SK-N-SH (cell line): ENCODE data around the gene SNAPC5.

Experiments
- ELF1 ChIP-seq: IDR thresholded peaks from 2 replicates; pipeline ENCODE4 v1.4.0; 2012
- GABPA ChIP-seq: IDR thresholded peaks from 2 replicates; pipeline ENCODE4 v1.4.0; 2012; ENCODE audit warnings: low read depth, mild to moderate bottlenecking
- JUND ChIP-seq: IDR thresholded peaks from 2 replicates; pipeline ENCODE4 v1.4.0; 2012
- POLR2AphosphoS5 ChIP-seq: IDR thresholded peaks from 2 replicates; pipeline ENCODE4 v1.6.1; 2012; ENCODE audit warnings: low read depth, low read length
- SIN3A ChIP-seq: IDR thresholded peaks from 2 replicates; pipeline ENCODE4 v1.6.1; 2012; ENCODE audit warnings: low read depth, mild to moderate bottlenecking, low read length, moderate library complexity, borderline replicate concordance
- TF ChIP-seq, protein P1 (sequence below): IDR thresholded peaks from 2 replicates; pipeline ENCODE4 v1.4.0; 2012; ENCODE audit warnings: low read depth
- TF ChIP-seq, protein P2 (sequence below): fragments of 200-600 bp; sonication (generic); IDR thresholded peaks from 2 replicates; pipeline ENCODE4 v1.6.1; 2017; ENCODE audit warnings: antibody characterized with exemption, mild to moderate bottlenecking, moderate library complexity

DNA sequence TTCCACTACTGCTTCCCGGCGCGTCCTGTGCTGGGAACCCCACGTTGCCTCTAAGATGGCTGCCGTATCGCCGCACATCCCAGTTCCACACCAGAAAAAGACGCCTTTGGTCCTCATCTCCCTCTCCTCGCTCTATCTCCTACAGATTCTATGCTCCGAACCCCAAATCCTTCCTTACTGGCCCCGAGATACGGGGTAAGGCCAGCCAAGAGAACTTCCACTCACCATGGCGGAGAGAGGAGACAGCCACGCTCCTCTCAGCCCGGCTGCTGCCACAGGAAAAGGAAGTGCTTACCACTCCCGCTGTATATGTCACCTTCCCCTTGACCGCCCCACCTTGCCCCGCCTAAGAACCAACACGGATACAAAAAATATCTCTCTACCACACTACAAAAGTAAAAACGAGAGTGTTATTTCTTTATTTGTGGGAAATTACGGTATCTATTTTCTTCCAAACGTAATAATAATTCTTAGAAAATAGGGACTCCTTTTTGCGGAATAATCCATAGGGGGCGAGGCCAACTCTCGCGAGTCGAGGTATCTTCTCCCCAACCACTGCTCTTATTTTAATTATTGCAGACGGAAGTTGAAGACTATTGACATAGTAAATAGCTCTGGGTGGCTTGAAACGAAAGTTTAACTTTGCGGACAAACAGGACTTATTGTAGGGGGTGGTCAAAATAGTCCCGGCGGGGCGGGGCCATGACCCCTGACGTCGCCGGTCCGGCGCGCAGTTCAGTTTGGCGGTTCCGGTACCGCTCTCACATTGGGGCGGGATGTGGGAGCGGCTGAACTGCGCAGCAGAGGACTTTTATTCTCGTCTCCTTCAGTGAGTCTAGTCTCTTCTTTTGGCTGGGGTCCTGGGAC, 7.2 kb upstream of the SNAPC5 start, which contains the start of the genes RPL4 and ZWILCH:
- TF ChIP-seq ELF1, result peak; percentile 37
- peak; percentile 99 for TF ChIP-seq POLR2AphosphoS5
- TF ChIP-seq JUND, result no peak
- TF ChIP-seq, protein P1, sequence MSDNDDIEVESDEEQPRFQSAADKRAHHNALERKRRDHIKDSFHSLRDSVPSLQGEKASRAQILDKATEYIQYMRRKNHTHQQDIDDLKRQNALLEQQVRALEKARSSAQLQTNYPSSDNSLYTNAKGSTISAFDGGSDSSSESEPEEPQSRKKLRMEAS, result peak; percentile 95
- TF ChIP-seq SIN3A, result peak; percentile 96
- peak; percentile 89 for TF ChIP-seq GABPA
- TF ChIP-seq, protein P2, sequence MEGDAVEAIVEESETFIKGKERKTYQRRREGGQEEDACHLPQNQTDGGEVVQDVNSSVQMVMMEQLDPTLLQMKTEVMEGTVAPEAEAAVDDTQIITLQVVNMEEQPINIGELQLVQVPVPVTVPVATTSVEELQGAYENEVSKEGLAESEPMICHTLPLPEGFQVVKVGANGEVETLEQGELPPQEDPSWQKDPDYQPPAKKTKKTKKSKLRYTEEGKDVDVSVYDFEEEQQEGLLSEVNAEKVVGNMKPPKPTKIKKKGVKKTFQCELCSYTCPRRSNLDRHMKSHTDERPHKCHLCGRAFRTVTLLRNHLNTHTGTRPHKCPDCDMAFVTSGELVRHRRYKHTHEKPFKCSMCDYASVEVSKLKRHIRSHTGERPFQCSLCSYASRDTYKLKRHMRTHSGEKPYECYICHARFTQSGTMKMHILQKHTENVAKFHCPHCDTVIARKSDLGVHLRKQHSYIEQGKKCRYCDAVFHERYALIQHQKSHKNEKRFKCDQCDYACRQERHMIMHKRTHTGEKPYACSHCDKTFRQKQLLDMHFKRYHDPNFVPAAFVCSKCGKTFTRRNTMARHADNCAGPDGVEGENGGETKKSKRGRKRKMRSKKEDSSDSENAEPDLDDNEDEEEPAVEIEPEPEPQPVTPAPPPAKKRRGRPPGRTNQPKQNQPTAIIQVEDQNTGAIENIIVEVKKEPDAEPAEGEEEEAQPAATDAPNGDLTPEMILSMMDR, result no peak
